Stimulated activated CD4-positive, alpha-beta T cell treated with anti-CD3 and anti-CD28 coated beads, TNF-alpha, amount 100 ng/mL, for 24 hours (primary cell): ENCODE measurements around the gene HSP90AA1.
"Not testable (repeated sequence)": the region's sequence is repeated elsewhere in the genome, so short reads cannot be mapped to it uniquely, and the experiment has no call there.

ENCODE experiments used
- DNase-seq, 3 experiments: peaks; one replicate each; pipeline ENCODE4 v3.0.0-alpha.2; 2020; ENCODE audit warnings: low read depth in 3 of 3

The HSP90AA1 gene

DNA sequence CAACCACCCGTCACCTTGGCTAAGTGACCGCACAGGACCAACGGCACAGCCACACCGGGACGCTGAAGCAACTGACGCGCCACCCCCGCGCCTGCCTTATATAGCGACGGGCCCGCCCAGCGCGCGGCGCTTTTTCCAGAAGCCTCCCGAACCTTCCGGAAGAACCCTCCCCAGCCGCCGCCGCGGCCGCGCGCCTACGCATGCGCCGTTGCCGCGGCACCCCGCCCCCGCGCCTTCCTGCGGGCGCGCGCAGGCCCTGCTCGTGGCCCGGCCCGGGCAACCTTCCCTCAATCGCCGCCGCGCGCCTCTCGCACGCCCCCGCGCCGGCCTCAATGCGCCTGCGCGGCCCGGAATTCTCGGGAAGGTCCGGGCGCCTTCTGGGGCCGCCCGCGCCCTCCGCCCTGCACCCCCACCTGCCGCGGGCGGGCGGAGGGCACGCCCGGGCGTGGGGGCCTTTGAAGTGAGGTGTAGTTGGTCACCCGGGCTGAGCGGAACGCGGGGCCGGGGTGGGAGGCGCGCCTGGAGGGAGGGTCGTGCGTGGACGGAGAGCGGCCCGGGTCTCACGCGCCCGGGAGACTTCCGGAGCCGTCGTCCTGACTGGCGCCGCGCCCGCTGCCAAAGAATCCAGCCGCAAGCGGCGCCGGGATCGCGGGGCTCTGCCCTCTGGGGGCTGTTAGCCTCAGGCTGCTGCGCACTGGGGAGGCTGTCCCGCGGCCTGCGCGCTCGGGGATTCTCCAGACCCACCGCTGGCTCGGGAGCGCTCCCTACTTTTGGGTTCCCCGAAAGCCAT is at the start of gene HSP90AA1:
TSS of gene HSP90AA1 (minus strand) at position 73 of the 790 bp plus-strand sequence. CDS start 666 bp downstream, outside the sequence.
- peak; percentile 90 to 93 (median 90) for DNase-seq

DNA sequence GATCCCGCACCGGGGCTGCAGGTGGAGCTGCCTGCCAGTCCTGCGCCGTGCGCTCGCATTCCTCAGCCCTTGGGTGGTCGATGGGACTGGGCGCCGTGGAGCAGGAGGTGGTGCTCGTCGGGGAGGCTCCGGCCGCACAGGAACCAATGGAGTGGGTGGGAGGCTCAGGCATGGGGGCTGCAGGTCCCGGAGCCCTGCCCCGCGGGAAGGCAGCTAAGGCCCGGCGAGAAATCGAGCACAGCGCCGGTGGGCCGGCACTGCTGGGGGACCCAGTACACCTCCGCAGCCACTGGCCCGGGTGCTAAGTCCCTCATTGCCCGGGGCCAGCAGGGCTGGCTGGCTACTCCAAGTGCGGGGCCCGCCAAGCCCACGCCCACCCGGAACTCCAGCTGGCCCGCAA is 48.6 kb upstream of the HSP90AA1 start:
- DNase-seq: not testable (repeated sequence)

DNA sequence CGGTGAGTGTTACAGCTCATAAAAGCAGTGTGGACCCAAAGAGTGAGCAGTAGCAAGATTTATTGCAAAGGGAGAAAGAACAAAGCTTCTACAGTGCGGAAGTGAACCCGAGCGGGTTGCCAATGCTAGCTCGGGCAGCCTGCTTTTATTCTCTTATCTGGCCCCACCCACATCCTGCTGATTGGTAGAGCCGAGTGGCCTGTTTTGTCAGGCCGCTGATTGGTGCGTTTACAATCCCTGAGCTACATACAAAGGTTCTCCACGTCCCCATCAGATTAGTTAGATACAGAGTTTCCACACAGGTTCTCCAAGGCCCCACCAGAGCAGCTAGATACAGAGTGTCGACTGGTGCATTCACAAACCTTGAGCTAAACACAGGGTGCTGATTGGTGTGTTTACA is 47.9 kb upstream of the HSP90AA1 start:
- DNase-seq: not testable (repeated sequence)

DNA sequence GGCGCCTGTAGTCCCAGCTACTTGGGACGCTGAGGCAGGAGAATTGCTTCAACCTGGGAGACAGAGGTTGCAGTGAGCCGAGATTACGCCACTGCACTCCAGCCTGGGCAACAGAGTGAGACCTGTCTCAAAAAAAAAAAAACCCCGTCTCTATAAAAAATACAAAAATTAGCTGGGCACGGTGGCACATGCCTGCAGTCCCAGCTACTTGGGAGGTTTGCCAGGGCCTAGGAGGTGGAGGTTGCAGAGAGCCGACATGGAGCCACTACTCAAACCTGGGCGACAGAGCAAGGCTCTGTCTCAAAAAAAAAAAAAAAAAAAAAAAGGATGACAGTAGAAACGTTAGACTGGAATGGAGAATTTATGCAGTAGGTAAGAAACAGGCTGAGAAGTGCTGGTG is 47.2 kb upstream of the HSP90AA1 start:
- not testable (repeated sequence) for DNase-seq

DNA sequence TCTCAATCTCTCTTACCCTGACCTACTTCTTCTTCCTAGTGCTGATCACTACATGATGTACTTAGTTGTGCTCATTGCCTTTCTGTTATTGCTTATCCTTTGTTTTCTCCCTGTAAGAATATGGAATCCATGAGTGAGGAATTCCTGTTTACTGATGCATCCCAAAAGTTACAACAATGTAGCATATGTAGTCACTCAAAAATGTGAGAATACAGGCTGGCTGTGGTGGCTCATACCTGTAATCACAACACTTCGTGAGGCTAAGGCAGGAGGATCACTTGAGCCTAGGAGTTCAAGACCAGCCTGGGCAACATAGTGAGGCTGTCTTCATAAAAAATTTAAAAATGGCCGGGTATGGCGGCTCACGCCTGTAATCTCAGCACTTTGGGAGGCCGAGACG is 44.9 kb upstream of the HSP90AA1 start:
- DNase-seq: no peak

DNA sequence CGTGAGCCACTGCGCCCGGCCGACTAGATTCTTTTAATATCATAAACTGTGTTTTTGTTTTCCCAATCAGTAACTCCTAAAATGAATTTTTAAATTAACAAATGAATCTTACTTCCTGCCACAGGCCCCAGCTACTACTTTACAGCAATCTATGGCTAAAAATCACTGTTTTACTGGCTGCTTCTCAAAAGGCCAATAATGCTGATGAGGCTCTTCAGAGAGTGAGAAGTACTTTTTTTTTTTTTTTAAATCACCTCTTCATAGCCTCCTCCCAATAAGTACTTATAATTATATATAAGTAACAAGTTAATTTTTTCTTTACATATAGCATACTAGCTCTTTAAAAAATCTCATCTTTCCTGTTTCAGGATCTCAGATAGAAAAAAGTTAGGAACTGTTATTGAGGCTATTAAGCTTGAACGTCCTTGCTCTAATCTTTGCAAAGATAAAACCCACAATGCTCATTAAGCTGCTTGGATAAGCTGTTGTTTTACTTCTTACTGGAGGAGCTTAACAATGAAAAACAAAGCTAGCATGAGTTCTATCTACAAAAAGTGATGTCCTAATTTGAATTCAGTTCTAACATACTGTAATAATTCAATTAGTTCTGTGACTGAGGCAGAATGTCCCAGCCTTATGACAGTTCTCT is 40.1 kb upstream of the HSP90AA1 start:
- no peak for DNase-seq

DNA sequence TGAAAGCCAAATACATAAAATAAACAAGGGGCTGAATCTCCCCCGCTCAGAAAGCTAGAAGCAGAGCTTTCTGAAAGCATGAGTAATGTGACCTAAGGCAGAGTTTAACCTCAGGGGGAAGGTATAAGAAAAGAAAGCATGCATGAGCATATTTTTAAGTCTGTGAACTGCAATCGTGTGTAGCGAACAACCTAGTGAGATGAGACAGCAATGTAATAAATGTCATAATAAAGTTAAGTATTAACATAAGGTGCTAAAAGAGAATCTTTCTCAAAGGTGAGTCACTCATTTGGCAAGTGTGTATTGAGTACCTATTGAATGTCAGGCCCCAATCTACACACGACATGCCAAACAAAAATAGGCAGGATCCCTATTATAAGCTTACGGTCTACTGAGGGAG is 38.7 kb upstream of the HSP90AA1 start:
- no peak for DNase-seq

DNA sequence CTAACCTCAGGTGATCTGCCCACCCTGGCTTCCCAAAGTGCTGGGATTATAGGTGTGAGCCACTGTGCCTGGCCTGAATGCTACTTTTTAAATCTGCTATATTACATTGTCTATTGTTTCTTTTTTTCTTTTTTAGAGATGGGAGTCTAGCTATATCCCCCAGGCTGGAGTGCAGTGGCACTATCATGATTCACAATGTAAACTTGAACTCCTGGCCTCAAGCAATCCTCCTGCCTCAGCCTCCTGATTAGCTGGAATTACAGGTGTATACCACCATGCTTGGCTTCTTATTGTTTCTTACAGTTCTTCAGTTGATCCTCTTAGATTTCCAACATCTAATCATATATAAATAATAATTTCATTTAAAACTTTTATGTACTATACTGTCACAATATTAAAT is 37.6 kb upstream of the HSP90AA1 start:
- DNase-seq: no peak

DNA sequence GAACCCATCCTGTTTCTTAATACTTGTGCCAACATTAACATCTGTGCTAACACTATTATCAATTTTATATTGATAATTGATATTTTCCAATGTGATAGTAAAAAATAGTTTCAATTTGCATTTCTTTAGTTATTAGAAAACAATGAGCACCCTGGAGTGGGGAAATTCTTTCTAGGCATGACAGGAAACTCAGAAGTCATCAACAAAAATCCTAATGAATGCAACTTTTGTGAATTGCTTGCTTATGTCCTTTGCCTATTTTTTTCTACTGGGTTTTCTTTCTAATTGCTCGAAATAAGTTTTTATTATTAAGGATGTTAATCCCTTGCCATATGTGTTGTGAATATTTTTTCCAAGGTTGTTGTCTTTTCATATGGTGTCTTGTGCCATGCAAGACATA is 34.7 kb upstream of the HSP90AA1 start:
- DNase-seq: no peak

DNA sequence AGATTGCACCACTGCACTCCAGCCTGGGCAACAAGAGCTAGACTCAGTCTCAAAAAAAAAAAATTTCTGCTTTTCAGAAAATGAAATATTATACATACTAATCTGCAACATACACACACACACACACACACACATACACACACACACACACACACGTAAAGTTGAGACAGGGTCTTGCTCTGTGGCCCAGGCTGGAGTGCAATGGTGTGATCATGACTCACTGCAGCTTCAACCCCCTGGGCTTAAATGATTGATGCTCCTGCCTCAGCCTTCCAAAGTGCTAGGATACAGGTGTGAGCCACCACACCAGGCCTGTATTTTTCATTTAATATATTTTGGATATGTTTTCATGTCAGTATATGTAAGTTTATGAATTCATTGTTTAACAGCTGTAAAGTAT is 34.0 kb upstream of the HSP90AA1 start:
- DNase-seq: no peak

DNA sequence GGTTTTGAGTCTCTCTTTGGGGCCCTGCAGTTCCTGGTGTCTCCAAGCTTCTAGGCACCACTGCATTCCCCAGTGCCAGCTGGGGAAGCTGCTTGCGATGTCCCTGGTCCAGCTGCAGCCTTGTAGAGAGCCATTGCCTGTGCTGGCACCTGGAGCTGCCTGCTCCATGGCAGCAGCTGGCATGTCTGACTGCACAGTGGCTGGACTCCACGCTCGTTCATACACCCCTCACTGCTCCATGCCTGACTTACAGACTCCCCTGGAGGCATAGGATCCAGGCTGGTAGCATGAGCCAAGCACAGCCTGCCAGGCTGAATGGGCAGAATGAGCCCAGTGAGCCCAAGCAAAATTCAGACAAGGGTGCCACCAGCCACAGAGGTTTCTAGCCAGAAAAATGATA is 31.0 kb upstream of the HSP90AA1 start:
- DNase-seq: no peak

DNA sequence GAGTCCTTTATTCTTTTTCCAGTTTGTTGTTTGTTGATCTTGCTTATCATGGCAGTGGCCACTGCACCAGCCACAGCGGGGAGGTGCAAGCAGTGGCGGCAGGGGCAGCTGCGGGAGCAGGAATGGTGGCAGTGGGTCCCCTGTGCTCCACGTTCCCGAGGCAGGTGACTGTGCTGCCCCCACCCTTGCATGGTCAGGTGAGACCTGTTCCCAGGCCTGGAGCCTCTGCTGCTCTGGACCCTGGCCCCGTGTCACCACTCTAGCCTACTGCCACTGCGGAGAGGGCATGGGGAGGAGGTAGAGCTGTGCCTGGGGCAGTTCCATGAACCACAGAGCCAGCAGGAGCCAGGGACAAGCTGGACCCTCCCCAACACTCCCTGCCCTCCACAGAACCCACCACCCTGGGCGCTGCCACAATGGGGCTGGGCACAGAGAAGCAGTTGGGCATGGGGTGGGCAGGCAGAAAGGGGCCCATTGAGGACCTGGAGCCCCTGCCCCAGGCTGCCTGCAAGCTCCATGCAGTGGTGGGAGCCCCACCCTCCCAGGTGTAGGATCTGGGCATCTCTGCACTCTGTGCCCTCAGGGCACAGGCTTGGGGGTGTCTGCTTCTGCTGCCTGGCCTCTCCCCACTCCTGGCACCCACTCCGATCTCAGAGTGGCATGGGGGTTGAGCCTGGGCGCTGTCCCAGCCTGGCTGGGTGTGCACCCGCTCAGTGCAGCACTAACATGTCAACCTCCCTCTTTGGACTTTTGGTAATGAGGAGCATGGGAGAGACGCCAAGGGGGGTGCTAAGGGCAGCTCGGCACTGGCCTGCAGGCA is 29.7 kb upstream of the HSP90AA1 start:
- DNase-seq: no peak

DNA sequence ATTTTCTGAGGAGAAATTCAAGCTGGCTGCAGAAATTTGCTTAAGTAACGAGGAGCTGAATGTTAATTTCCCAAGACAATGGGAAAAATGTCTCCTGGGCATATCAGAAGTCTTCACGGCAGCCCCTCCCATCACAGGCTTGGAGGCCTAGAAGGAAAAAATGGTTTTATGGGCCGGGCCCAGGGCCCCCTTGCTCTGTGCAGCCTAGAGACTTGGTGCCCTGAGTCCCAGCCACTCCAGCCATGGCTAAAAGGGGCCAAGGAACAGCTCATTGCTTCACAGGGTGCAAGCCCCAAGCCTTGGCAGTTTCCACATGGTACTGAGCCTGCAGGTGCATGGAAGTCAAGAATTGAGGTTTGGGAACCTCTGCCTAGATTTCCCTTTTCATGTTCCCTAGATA is 24.3 kb upstream of the HSP90AA1 start:
- DNase-seq: no peak

DNA sequence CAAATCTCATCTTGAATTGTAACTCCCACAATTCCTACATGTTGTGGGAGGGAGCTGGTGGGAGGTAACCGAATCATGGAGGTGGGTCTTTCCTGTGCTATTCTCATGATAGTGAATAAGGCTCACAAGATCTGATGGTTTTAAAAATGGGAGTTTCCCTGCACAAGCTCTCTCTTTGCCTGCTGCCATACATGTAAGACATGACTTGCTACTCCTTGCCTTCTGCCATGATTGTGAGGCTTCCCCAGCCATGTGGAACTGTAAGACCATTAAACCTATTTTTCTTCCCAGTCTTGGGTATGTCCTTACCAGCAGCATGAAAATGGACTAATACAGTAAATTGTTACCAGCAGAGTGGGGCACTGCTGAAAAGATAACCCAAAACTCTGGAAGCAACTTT is 22.5 kb upstream of the HSP90AA1 start:
- DNase-seq: not testable (repeated sequence)

DNA sequence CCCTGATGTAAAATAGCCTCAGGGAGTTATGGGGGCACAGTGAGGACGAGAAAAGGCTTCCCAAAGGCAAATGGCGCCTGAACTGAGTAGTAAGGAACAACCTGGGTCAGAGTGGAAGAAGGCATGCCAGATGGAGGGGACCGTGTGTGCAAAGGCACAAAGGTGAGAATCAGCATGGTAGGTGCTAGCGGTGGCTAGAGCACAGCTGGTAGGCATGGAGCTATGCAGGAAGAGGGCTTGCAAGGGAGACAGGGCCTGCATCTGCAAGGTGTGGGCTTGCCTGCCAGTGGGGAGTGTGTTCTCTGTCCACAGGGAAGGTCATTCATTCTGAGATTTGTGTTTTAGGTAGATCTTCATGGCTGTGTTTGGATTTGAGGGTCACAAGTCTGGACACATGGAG is 18.5 kb upstream of the HSP90AA1 start:
- DNase-seq: no peak

DNA sequence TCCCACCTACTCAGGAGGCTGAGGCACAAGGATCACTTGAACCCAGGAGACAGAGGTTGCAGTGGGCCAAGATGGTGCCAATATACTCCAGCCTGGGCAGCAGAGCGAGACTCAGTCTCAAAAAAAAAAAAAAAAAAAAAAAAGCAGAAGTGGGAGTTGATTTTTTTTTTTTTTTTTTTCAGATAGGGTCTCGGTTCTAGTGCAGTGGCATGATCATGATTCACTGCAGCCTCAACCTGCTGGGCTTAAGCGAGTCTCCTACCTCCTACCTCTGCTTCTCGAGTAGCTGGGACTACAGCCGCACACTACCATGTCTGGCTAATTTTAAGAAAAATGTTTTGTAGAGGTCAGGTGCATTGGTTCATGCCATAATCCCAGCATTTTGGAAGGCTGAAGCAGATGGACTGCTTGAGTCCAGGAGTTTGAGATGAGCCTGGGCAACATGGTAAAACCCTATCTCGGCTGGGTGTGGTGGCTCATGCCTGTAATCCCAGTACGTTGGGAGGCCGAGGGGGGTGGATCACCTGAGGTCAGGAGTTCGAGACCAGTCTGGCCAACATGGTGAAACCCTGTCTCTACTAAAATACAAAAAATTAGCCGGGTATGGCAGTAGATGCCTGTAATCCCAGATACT is 16.3 kb upstream of the HSP90AA1 start:
- DNase-seq: no peak

DNA sequence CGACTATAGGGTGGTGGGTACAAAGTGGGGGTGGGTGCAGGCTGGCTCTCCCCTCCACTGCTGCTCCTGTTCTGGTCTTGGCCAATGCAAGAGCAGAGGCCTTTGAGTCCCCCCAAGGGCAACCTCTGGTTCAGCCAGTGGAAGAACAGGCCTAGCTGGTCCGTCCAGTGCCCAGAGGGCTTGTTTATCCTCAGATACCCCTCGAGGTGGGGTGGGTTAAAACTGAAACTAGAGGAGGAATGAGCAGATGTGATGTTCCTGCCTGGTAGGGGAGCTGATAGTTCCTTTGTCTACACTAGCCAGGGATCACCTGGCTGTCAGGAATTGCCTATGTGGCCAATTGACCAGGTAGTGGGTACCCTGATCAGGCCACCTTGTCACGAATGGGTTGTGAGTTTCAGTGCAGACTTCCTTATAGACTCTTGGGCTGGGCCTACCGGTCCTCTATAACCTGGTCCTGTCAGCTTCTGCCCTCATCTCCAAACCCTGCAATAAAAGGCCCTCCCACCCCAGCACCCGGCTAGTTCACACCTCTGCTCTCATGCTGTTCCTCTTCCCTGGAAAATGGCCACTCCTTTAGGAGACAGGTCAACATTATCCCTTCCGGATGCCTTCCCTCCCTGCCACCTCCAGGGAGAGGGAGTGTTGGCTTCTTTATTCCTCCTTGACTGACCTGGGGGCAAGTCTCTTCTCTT is 10.7 kb upstream of the HSP90AA1 start:
- no peak for DNase-seq

DNA sequence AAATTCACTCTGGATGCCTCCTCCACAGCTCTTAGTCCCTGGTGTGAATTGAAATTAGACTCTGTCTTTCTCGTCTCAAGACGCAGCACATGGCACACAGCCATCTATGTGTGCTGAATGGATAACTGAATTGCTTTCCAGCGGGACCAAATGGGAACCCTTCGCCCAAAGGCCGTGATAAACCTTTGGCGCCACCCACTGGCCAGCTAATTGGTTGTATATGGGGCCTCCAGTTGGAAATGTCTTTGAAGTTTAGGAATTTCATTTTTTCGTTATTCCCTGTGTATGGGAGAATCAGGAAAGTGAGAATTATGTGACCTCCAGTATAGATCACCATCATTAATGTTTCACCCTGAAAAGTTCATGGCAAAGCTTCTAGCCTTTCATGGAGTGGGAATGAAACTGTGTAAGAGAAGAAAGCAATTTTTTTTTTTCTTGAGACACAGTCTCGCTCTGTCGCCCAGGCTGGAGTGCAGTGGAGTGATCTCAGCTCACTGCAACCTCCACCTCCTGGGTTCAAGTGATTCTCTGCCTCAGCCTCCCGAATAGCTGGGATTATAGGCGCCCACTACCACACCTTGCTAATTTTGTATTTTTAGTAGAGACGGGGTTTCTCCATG is 9.8 kb upstream of the HSP90AA1 start:
- DNase-seq: peak; percentile 40 to 69 (median 54)

DNA sequence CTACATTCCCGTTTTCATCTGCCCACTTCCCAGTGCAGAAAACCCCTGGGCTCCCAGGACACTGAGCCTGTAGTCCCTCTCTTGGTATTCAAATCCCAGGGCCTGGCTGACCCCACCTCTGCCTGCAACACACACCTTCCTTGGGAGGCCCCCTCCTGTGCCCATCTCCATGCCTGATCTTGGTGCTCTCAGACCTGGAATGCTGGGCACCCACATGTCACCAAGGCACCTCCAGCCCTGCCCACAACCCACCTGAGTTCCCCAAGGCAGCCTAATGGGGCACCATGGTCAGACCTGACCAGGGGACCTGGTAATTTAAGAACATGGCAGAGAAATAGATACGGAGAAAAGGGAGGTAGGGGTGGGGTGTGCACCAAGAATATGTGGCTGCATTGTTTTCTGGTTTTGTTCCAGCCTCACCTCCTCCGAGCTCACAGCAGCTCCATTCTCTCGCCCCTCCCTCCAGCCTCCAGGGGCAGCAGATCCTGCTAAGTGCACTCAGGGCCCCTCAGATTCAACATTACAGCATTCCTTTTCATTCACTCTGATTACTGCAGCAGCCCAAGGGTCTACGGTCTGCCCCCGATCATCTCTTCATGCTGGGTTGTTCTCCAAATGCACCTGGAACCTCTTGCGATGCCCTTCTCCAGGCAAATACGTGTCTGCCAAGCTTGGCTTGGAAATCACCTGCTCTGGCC is 9.2 kb upstream of the HSP90AA1 start:
- no peak for DNase-seq

DNA sequence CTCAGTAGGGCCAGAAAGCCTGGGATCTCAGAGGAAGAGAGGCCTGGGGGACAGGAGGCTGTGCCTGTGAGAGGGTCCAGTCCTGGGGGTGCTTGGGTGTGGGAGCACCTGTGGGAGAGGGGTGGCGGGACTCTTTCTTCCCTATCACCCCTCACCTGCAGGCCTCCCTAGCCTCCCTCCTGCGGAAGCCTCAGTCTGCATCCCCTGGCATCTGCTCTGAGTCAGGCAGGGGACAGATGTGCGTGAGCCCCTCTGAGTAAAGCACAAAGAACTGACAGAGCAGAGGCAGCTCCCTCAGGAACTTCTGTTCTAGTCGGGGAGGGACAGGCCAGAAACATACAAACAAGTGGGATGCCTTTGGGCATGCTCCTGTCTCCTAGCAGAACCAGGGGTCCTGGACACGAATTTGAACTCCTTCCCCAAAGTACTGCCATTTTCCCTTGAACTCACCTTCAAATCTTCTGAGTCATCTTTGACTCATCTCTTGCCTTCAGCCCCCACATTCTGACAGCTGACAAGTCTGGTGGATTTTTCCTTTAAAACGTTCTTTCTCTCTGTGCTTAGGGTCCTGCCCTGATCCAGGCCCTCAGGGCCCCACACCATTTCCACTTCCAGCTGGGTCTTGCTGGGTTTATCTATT is 8.5 kb upstream of the HSP90AA1 start:
- DNase-seq: no peak
